Measurements from ENCODE around the gene PKP3.
A peak's percentile ranks its signal among the peaks of the same experiment; 100 is the strongest.

PKP3 gene

DNA sequence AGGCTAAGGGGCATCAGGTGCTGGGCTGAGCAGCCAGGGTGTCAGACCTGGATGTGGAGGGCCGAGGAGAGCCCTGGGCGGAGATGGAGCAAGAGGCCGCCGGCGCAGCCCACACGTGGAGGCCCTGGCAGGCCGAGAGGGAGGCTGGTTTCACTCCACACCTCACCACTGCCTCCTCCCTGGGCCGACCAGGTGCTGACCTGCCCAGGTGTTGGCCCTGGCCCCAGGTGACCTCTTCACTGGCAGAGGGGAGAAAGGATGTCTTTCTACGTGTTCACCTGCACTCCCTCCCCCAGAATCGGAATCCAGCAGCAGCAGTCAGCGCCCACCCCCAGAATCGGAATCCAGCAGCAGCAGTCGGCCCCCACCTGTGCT is 47.0 kb downstream of the PKP3 start:
- TF ChIP-seq EZH2 (optimal IDR thresholded peaks at IDR 0.05; ENCODE audit: low read depth, low read length) (no peak), EZH2phosphoT487 (IDR thresholded peaks at IDR 0.05; ENCODE audit: low read length) (no peak)
- TF ChIP-seq, protein P1, sequence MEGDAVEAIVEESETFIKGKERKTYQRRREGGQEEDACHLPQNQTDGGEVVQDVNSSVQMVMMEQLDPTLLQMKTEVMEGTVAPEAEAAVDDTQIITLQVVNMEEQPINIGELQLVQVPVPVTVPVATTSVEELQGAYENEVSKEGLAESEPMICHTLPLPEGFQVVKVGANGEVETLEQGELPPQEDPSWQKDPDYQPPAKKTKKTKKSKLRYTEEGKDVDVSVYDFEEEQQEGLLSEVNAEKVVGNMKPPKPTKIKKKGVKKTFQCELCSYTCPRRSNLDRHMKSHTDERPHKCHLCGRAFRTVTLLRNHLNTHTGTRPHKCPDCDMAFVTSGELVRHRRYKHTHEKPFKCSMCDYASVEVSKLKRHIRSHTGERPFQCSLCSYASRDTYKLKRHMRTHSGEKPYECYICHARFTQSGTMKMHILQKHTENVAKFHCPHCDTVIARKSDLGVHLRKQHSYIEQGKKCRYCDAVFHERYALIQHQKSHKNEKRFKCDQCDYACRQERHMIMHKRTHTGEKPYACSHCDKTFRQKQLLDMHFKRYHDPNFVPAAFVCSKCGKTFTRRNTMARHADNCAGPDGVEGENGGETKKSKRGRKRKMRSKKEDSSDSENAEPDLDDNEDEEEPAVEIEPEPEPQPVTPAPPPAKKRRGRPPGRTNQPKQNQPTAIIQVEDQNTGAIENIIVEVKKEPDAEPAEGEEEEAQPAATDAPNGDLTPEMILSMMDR (IDR thresholded peaks at IDR 0.05; ENCODE audit: low read length) = no peak
- H3K9me3 ChIP-seq (replicated peaks; ENCODE audit: insufficient read depth, low read length) = no peaks in the 10 kb centered on the region
- H4K20me1 ChIP-seq (ENCODE audit: insufficient read depth, low read length) = no peaks in the 10 kb centered on the region
- 0 out of 2 replicates have a peak, but pooled peaks cover 3% of the 10 kb centered on the region for H3K4me1 ChIP-seq (ENCODE audit: low read length)
- peaks cover 40% of the 10 kb centered on the region for H3K27me3 ChIP-seq (replicated peaks; ENCODE audit: insufficient read depth, low read length)
- peak overlapping the region; percentile 48; the same call in 1 of the 2 replicates for H3K9ac ChIP-seq (ENCODE audit: low read length)
- H3K27ac ChIP-seq (ENCODE audit: low read length) = no peak overlapping the region
- no peaks in the 10 kb centered on the region for H3K36me3 ChIP-seq (replicated peaks; ENCODE audit: insufficient read depth, low read length)
- H3K4me2 ChIP-seq (ENCODE audit: low read depth, low read length) = peak overlapping the region; percentile 89
- peak overlapping the region; percentile 79 for H2AFZ ChIP-seq (ENCODE audit: low read length)
- peak overlapping the region; percentile 61; the same call in 1 of the 2 replicates for H3K4me3 ChIP-seq (ENCODE audit: low read length)
- H3K9me2 ChIP-seq (replicated peaks; ENCODE audit: insufficient read depth, low read length) = no peaks in the 10 kb centered on the region
- no peak for DNase-seq
- H3K79me2 ChIP-seq (ENCODE audit: low read length) = no peaks in the 10 kb centered on the region
- peaks cover 3% of the 10 kb centered on the region; the same call in 1 of the 2 replicates for H3F3A ChIP-seq (ENCODE audit: insufficient read depth, low read length)

GRCh38 chr11:441418-442274 is 47.6 kb downstream of the PKP3 start, which contains the start of gene ANO9:
Gene ANO9 (minus strand): TSS chr11:442011. CDS start chr11:441926, 85 bp downstream.
- Histone ChIP-seq H3K9me3 (replicated peaks; ENCODE audit: insufficient read depth, low read length) (no peaks in the 10 kb centered on the region), H3K9ac (ENCODE audit: low read length) (peak within 1 kb of the TSS; percentile 48; the same call in 1 of the 2 replicates), H3K4me1 (ENCODE audit: low read length) (0 out of 2 replicates have a peak, but pooled peaks cover 3% of the 10 kb centered on the region), H3K27me3 (replicated peaks; ENCODE audit: insufficient read depth, low read length) (peaks cover 40% of the 10 kb centered on the region), H3K9me2 (replicated peaks; ENCODE audit: insufficient read depth, low read length) (no peaks in the 10 kb centered on the region), H3K4me3 (ENCODE audit: low read length) (peak within 1 kb of the TSS; percentile 61), H2AFZ (ENCODE audit: low read length) (peak within 1 kb of the TSS; percentile 79), H3K36me3 (replicated peaks; ENCODE audit: insufficient read depth, low read length) (no peaks in the 10 kb centered on the region), H3K27ac (ENCODE audit: low read length) (no peak within 1 kb of the TSS), H3K79me2 (ENCODE audit: low read length) (no peaks in the 10 kb centered on the region), H3F3A (ENCODE audit: insufficient read depth, low read length) (peaks cover 4% of the 10 kb centered on the region), H4K20me1 (ENCODE audit: insufficient read depth, low read length) (no peaks in the 10 kb centered on the region), H3K4me2 (ENCODE audit: low read depth, low read length) (peak within 1 kb of the TSS; percentile 89)
- peak; percentile 55 for DNase-seq
- no peak for TF ChIP-seq EZH2 (optimal IDR thresholded peaks at IDR 0.05; ENCODE audit: low read depth, low read length)
- TF ChIP-seq, protein P1 (IDR thresholded peaks at IDR 0.05; ENCODE audit: low read length) = no peak
- TF ChIP-seq EZH2phosphoT487 (IDR thresholded peaks at IDR 0.05; ENCODE audit: low read length) = no peak

- Histone ChIP-seq H2AFZ (ENCODE audit: low read length) (no peak overlapping the region), H3F3A (ENCODE audit: insufficient read depth, low read length) (peaks cover 8% of the 10 kb centered on the region), H3K36me3 (replicated peaks; ENCODE audit: insufficient read depth, low read length) (no peaks in the 10 kb centered on the region), H3K9me3 (replicated peaks; ENCODE audit: insufficient read depth, low read length) (no peaks in the 10 kb centered on the region), H3K79me2 (ENCODE audit: low read length) (no peaks in the 10 kb centered on the region), H3K4me3 (ENCODE audit: low read length) (no peak overlapping the region), H3K4me2 (ENCODE audit: low read depth, low read length) (no peak overlapping the region), H3K9me2 (replicated peaks; ENCODE audit: insufficient read depth, low read length) (no peaks in the 10 kb centered on the region), H3K27ac (ENCODE audit: low read length) (no peak overlapping the region), H3K4me1 (ENCODE audit: low read length) (0 out of 2 replicates have a peak, but pooled peaks cover 3% of the 10 kb centered on the region), H3K27me3 (replicated peaks; ENCODE audit: insufficient read depth, low read length) (peaks cover 40% of the 10 kb centered on the region), H3K9ac (ENCODE audit: low read length) (no peak overlapping the region), H4K20me1 (ENCODE audit: insufficient read depth, low read length) (no peaks in the 10 kb centered on the region)
- no peak for DNase-seq
- TF ChIP-seq EZH2phosphoT487 (IDR thresholded peaks at IDR 0.05; ENCODE audit: low read length) = no peak
- no peak for TF ChIP-seq EZH2 (optimal IDR thresholded peaks at IDR 0.05; ENCODE audit: low read depth, low read length)
- TF ChIP-seq, protein P1 (IDR thresholded peaks at IDR 0.05; ENCODE audit: low read length) = no peak
These were observed 48.6 kb downstream of the PKP3 start for GRCh38 chr11:442611-443081.
